HEK293 (cell line): ENCODE results near the gene FAM184A.
A peak's percentile ranks its signal among the peaks of the same experiment; 100 is the strongest.

Source experiments
- CTCF ChIA-PET: fragments of 350-600 bp; formaldehyde crosslinking; extraction: SDS; loops from one replicate; lab custom pipeline; 2021; ENCODE audit warnings: antibody characterized with exemption; lab: Yijun Ruan, JAX
- POLR2A ChIA-PET: fragments of 300-600 bp; formaldehyde crosslinking; extraction: SDS; loops from one replicate; lab custom pipeline; 2020; ENCODE audit warnings: antibody characterized with exemption, inconsistent platforms; lab: Yijun Ruan, JAX
- H3K27ac ChIP-seq: fragments of 200-500 bp; sonication (Bioruptor generic); 2 replicates; pipeline ENCODE4 v1.5.1; 2014; ENCODE audit warnings: low read depth, low read length, control low read depth, inconsistent platforms; ENCODE audit errors: extremely low read depth
- H3K36me3 ChIP-seq, 2 experiments: fragments of 200-500 bp in 1 of 2; sonication (Bioruptor generic) in 1 of 2; 1 replicate in 1 of 2; 2 replicates in 1 of 2; pipeline ENCODE4 v1.5.1; 2014 to 2017; ENCODE audit warnings: inconsistent platforms in 2 of 2, low read length in 2 of 2; ENCODE audit not compliant: control insufficient read depth in 2 of 2, insufficient read depth in 1 of 2
- H3K4me1 ChIP-seq: fragments of 200-500 bp; sonication (Bioruptor generic); 2 replicates; pipeline ENCODE4 v1.5.1; 2014; ENCODE audit warnings: mild to moderate bottlenecking, low read length, inconsistent platforms; ENCODE audit not compliant: control insufficient read depth, insufficient read depth
- H3K4me3 ChIP-seq: 2 replicates; pipeline ENCODE4 v1.5.1; 2011; ENCODE audit warnings: low read depth, mild to moderate bottlenecking, control low read depth, low read length, moderate library complexity
- H3K9me3 ChIP-seq: fragments of 200-500 bp; sonication (Bioruptor generic); 2 replicates; pipeline ENCODE4 v1.5.1; 2014; ENCODE audit warnings: low read depth, low read length, inconsistent platforms; ENCODE audit not compliant: control insufficient read depth, insufficient read depth
- ELK4 ChIP-seq: IDR thresholded peaks from 2 replicates; pipeline ENCODE4 v1.6.1; 2011; ENCODE audit warnings: mild to moderate bottlenecking, low read depth, low read length, borderline replicate concordance
- FEZF1 ChIP-seq: fragments of 450-650 bp; formaldehyde crosslinking; IDR thresholded peaks from 2 replicates; pipeline ENCODE4 v1.5.1; 2016; ENCODE audit warnings: missing biosample characterization, missing genetic modification characterization
- KLF8 ChIP-seq: fragments of 450-650 bp; formaldehyde crosslinking; IDR thresholded peaks from 2 replicates; pipeline ENCODE4 v1.5.1; 2016; ENCODE audit warnings: missing biosample characterization, missing genetic modification characterization
- KLF9 ChIP-seq: fragments of 450-650 bp; formaldehyde crosslinking; IDR thresholded peaks from 2 replicates; pipeline ENCODE4 v1.5.1; 2016; ENCODE audit warnings: missing biosample characterization, missing genetic modification characterization, low read depth
- PRDM6 ChIP-seq: fragments of 450-650 bp; formaldehyde crosslinking; IDR thresholded peaks from 2 replicates; pipeline ENCODE4 v1.5.1; 2017; ENCODE audit warnings: missing biosample characterization, missing genetic modification characterization
- SCRT2 ChIP-seq: fragments of 450-650 bp; formaldehyde crosslinking; IDR thresholded peaks from 2 replicates; pipeline ENCODE4 v1.5.1; 2016; ENCODE audit warnings: missing biosample characterization, missing genetic modification characterization
- ZEB2 ChIP-seq: fragments of 450-650 bp; formaldehyde crosslinking; IDR thresholded peaks from 2 replicates; pipeline ENCODE4 v1.5.1; 2016; ENCODE audit warnings: missing biosample characterization, missing genetic modification characterization
- ZFP3 ChIP-seq: fragments of 450-650 bp; formaldehyde crosslinking; IDR thresholded peaks from 2 replicates; pipeline ENCODE4 v1.5.1; 2016; ENCODE audit warnings: low read depth, missing biosample characterization, missing genetic modification characterization
- ZFP69B ChIP-seq: fragments of 450-650 bp; formaldehyde crosslinking; IDR thresholded peaks from 2 replicates; pipeline ENCODE4 v1.5.1; 2016; ENCODE audit warnings: missing biosample characterization, missing genetic modification characterization
- ZNF114 ChIP-seq: fragments of 450-650 bp; formaldehyde crosslinking; IDR thresholded peaks from 2 replicates; pipeline ENCODE4 v1.5.0; 2017; ENCODE audit warnings: missing biosample characterization, missing genetic modification characterization
- ZNF148 ChIP-seq: fragments of 450-650 bp; formaldehyde crosslinking; IDR thresholded peaks from 2 replicates; pipeline ENCODE4 v1.5.0; 2017; ENCODE audit warnings: missing biosample characterization, missing genetic modification characterization, borderline replicate concordance
- ZNF26 ChIP-seq: fragments of 450-650 bp; formaldehyde crosslinking; IDR thresholded peaks from 2 replicates; pipeline ENCODE4 v1.5.1; 2016; ENCODE audit warnings: missing biosample characterization, missing genetic modification characterization
- ZNF654 ChIP-seq: fragments of 450-650 bp; formaldehyde crosslinking; IDR thresholded peaks from 2 replicates; pipeline ENCODE4 v1.5.1; 2016; ENCODE audit warnings: low read depth, missing biosample characterization, missing genetic modification characterization
- ZNF660 ChIP-seq: fragments of 450-650 bp; IDR thresholded peaks from 2 replicates; pipeline ENCODE4 v1.5.1; 2018; ENCODE audit warnings: missing biosample characterization, mild to moderate bottlenecking, missing genetic modification characterization
- ZSCAN16 ChIP-seq: fragments of 450-650 bp; formaldehyde crosslinking; IDR thresholded peaks from 2 replicates; pipeline ENCODE4 v1.5.1; 2016; ENCODE audit warnings: missing biosample characterization, missing genetic modification characterization
- ZSCAN30 ChIP-seq: fragments of 450-650 bp; IDR thresholded peaks from 2 replicates; pipeline ENCODE4 v1.5.1; 2018; ENCODE audit warnings: missing biosample characterization, mild to moderate bottlenecking, missing genetic modification characterization, moderate library complexity
- ZSCAN4 ChIP-seq: fragments of 450-650 bp; formaldehyde crosslinking; IDR thresholded peaks from 2 replicates; pipeline ENCODE4 v1.5.1; 2017; ENCODE audit warnings: missing biosample characterization, missing genetic modification characterization
- ZXDB ChIP-seq: fragments of 450-650 bp; formaldehyde crosslinking; IDR thresholded peaks from 2 replicates; pipeline ENCODE4 v1.5.1; 2016; ENCODE audit warnings: missing biosample characterization, missing genetic modification characterization

FAM184A gene

GRCh38 chr6:118971682-118972081 is 106.8 kb downstream of the FAM184A start (continued):
- TF ChIP-seq ZSCAN4 (tag by site-specific recombination) (no peak), ZNF26 (tag by site-specific recombination) (no peak), KLF8 (tag by site-specific recombination) (no peak), ZFP69B (tag by site-specific recombination) (no peak), KLF9 (tag by site-specific recombination) (no peak), ZNF148 (tag by site-specific recombination) (no peak), ZSCAN16 (tag by site-specific recombination) (no peak), ZNF114 (tag by site-specific recombination) (no peak), ZXDB (tag by site-specific recombination) (no peak)

- H3K27ac ChIP-seq, result no peak overlapping the region
- ChIA-PET CTCF (interaction anchor here (0.6 to 6.5 kb wide), 4 partner anchors 8 to 169 kb away, joined by 4 to 68 read pairs (median 12); no protein-coding TSS in a partner anchor), POLR2A (no interaction called here)
- no peaks in the 10 kb centered on the region for H3K4me1 ChIP-seq
- no peak for TF ChIP-seq ELK4
- H3K9me3 ChIP-seq, result no peaks in the 10 kb centered on the region
- no peak overlapping the region for H3K4me3 ChIP-seq
- H3K36me3 ChIP-seq, result peaks cover 0 to 35% of the 10 kb centered on the region in 2 experiments; a peak in 1 of 3 replicates
These were observed 107.6 kb downstream of the FAM184A start for GRCh38 chr6:118970866-118971265.

- no peak overlapping the region for H3K4me3 ChIP-seq
- peak; percentile 58 for TF ChIP-seq FEZF1
- peak; percentile 70 for TF ChIP-seq PRDM6 (tag by site-specific recombination)
- TF ChIP-seq ZNF660 (tag by site-specific recombination), result 0 out of 2 replicates have a peak, but pooled peaks have one; percentile 36
- TF ChIP-seq ZNF654 (tag by site-specific recombination), result peak; percentile 63
- no peak for TF ChIP-seq SCRT2
- no peak for TF ChIP-seq ZEB2 (tag by site-specific recombination)
- no peak for TF ChIP-seq ZFP3 (tag by site-specific recombination)
- no peak for TF ChIP-seq ZSCAN30 (tag by site-specific recombination)
- TF ChIP-seq, all 188 proteins: peak for 4
- peaks cover 0 to 30% of the 10 kb centered on the region in 2 experiments; a peak in 1 of 3 replicates for H3K36me3 ChIP-seq
- ChIA-PET POLR2A (interaction anchor here (0.7 to 1.1 kb wide), 2 partner anchors 142 to 577 kb away, joined by 3 read pairs; no protein-coding TSS in a partner anchor), CTCF (interaction anchor here (0.5 to 6.5 kb wide), 8 partner anchors 25 to 1363 kb away, joined by 3 to 68 read pairs (median 3); partner anchors contain the start of gene FAM184A)
- H3K4me1 ChIP-seq, result no peaks in the 10 kb centered on the region
- no peaks in the 10 kb centered on the region for H3K9me3 ChIP-seq
- H3K27ac ChIP-seq, result no peak overlapping the region
These were observed 110.0 kb downstream of the FAM184A start for GRCh38 chr6:118968416-118968815.
